Measurements from ENCODE around the gene AKT2.

DNA sequence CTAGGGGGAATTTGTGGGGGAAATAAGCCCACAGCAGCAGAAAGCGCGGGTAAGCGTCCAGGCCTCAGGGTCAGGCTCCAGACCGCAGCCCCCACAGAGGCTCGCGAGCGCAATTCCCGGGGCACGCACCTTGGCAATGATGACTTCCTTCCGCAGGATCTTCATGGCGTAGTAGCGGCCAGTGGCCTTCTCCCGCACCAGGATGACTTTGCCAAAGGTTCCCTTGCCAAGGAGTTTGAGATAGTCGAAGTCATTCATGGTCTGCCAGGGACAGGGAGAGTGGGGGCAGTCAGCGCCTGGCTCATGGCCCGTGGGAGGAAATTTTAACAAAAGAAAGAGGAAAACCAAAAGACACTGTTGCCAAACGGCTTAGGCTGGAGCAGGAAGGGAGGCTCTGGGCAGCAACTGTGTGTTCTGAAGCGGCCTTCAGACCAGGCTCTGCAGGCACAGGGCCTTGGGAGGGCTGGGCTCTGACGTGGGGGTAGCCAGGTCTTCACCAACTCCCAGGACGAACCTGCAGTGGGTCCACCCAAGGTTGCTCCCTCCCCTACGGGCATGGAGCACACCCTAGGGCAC, 43.2 kb downstream of the AKT2 start:
- TF ChIP-seq, protein P1, sequence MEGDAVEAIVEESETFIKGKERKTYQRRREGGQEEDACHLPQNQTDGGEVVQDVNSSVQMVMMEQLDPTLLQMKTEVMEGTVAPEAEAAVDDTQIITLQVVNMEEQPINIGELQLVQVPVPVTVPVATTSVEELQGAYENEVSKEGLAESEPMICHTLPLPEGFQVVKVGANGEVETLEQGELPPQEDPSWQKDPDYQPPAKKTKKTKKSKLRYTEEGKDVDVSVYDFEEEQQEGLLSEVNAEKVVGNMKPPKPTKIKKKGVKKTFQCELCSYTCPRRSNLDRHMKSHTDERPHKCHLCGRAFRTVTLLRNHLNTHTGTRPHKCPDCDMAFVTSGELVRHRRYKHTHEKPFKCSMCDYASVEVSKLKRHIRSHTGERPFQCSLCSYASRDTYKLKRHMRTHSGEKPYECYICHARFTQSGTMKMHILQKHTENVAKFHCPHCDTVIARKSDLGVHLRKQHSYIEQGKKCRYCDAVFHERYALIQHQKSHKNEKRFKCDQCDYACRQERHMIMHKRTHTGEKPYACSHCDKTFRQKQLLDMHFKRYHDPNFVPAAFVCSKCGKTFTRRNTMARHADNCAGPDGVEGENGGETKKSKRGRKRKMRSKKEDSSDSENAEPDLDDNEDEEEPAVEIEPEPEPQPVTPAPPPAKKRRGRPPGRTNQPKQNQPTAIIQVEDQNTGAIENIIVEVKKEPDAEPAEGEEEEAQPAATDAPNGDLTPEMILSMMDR (conservative IDR thresholded peaks at IDR 0.05): no peak
- no peak for TF ChIP-seq EZH2 (IDR thresholded peaks at IDR 0.05; ENCODE audit: low read depth)

Measured in PC-9 (cell line).